Measurements from ENCODE around the gene DAPL1. TPM values are rescaled to one million over a fixed set of nuclear protein-coding genes. Genes with fewer than 3 reads are reported as not detected.

Gene DAPL1
- total RNA-seq, 1 experiment from 2014 or later = not detected

DNA sequence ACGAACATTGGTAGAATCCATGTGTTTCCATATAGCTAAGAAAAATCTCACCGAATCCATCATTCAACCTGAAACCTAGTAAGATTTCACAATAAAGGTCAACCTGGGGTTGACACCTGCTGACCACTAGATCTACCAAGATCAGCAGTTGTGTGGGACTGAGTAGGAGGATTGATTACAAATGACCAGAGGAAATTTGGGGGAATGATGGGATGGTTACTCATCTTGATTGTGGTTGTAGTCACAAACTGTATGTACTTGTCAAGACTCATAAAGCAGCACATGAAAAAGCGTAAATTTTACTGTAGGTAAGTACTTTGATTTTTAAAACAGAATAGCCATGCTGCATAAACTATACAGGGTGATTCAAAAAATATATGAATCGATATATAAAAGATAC, 14.7 kb downstream of the DAPL1 start:
- H3K9me3 ChIP-seq (ENCODE audit: insufficient read depth, low read depth) = no peaks in the 10 kb centered on the region
- no peaks in the 10 kb centered on the region for H3K27me3 ChIP-seq (ENCODE audit: insufficient read depth, low read depth)
- DNase-seq = no peak
- no peak overlapping the region for H3K4me3 ChIP-seq
- intact Hi-C loops (cut with micrococcal nuclease; ENCODE audit: unreplicated experiment) = no loop called here
- POLR2A ChIA-PET (ENCODE audit: unreplicated experiment) = no interaction called here
- H3K4me2 ChIP-seq = no peak overlapping the region
- H3K36me3 ChIP-seq (ENCODE audit: low read depth) = no peaks in the 10 kb centered on the region
- H3K27ac ChIP-seq = no peak overlapping the region
- no peaks in the 10 kb centered on the region for H3K79me2 ChIP-seq (ENCODE audit: low read depth)
- H3K4me1 ChIP-seq (replicated peaks; ENCODE audit: insufficient read depth) = 0 out of 2 replicates have a peak, but pooled peaks cover 6% of the 10 kb centered on the region
- TF ChIP-seq EZH2 (IDR thresholded peaks at IDR 0.05; ENCODE audit: low read depth) = no peak
- TF ChIP-seq CTCF (conservative IDR thresholded peaks at IDR 0.05) = no peak
- H3F3A ChIP-seq (ENCODE audit: insufficient read depth, low read depth) = no peaks in the 10 kb centered on the region
- no peaks in the 10 kb centered on the region for H4K20me1 ChIP-seq (ENCODE audit: insufficient read depth)
- BruUV-seq (replicated peaks) = no TSS peak
- H2AFZ ChIP-seq = no peak overlapping the region
- CTCF ChIA-PET = no interaction called here
- H3K9me2 ChIP-seq (ENCODE audit: insufficient read depth) = no peaks in the 10 kb centered on the region

- Histone ChIP-seq H3K9me3 (ENCODE audit: insufficient read depth, low read depth) (no peaks in the 10 kb centered on the region), H3K27me3 (ENCODE audit: insufficient read depth, low read depth) (no peaks in the 10 kb centered on the region), H3F3A (ENCODE audit: insufficient read depth, low read depth) (no peaks in the 10 kb centered on the region), H3K79me2 (ENCODE audit: low read depth) (no peaks in the 10 kb centered on the region), H4K20me1 (ENCODE audit: insufficient read depth) (no peaks in the 10 kb centered on the region), H3K36me3 (ENCODE audit: low read depth) (no peaks in the 10 kb centered on the region), H3K9me2 (ENCODE audit: insufficient read depth) (no peaks in the 10 kb centered on the region), H3K27ac (no peak overlapping the region), H3K4me3 (no peak overlapping the region), H3K4me1 (replicated peaks; ENCODE audit: insufficient read depth) (0 out of 2 replicates have a peak, but pooled peaks cover 6% of the 10 kb centered on the region), H3K4me2 (no peak overlapping the region), H2AFZ (no peak overlapping the region)
- BruUV-seq (replicated peaks) = no TSS peak
- intact Hi-C loops (cut with micrococcal nuclease; ENCODE audit: unreplicated experiment) = no loop called here
- no peak for TF ChIP-seq EZH2 (IDR thresholded peaks at IDR 0.05; ENCODE audit: low read depth)
- TF ChIP-seq CTCF (conservative IDR thresholded peaks at IDR 0.05) = no peak
- ChIA-PET POLR2A (ENCODE audit: unreplicated experiment) (no interaction called here), CTCF (no interaction called here)
- DNase-seq = no peak
These were observed 15.8 kb downstream of the DAPL1 start for GRCh38 chr2:158810731-158811460.

- CTCF ChIA-PET = no interaction called here
- POLR2A ChIA-PET (ENCODE audit: unreplicated experiment) = no interaction called here
- Histone ChIP-seq H3K27ac (no peak overlapping the region), H3K9me3 (ENCODE audit: insufficient read depth, low read depth) (no peaks in the 10 kb centered on the region), H3K4me1 (replicated peaks; ENCODE audit: insufficient read depth) (0 out of 2 replicates have a peak, but pooled peaks cover 6% of the 10 kb centered on the region), H3K4me2 (no peak overlapping the region), H3K27me3 (ENCODE audit: insufficient read depth, low read depth) (no peaks in the 10 kb centered on the region), H3K36me3 (ENCODE audit: low read depth) (no peaks in the 10 kb centered on the region), H3K79me2 (ENCODE audit: low read depth) (no peaks in the 10 kb centered on the region), H3K9me2 (ENCODE audit: insufficient read depth) (no peaks in the 10 kb centered on the region), H2AFZ (no peak overlapping the region), H3F3A (ENCODE audit: insufficient read depth, low read depth) (no peaks in the 10 kb centered on the region), H3K4me3 (no peak overlapping the region), H4K20me1 (ENCODE audit: insufficient read depth) (no peaks in the 10 kb centered on the region)
- no TSS peak for BruUV-seq (replicated peaks)
- no peak for DNase-seq
- no peak for TF ChIP-seq CTCF (conservative IDR thresholded peaks at IDR 0.05)
- no peak for TF ChIP-seq EZH2 (IDR thresholded peaks at IDR 0.05; ENCODE audit: low read depth)
- intact Hi-C loops (cut with micrococcal nuclease; ENCODE audit: unreplicated experiment) = no loop called here
These were observed 20.0 kb downstream of the DAPL1 start for GRCh38 chr2:158815166-158815565.
